Ishikawa (cell line): ENCODE measurements around the gene ISCA1.

Source experiments
- EGR1 ChIP-seq: IDR thresholded peaks from 2 replicates; pipeline ENCODE4 v1.6.1; 2012
- NFIC ChIP-seq: IDR thresholded peaks from 2 replicates; pipeline ENCODE4 v1.6.1; 2012
- TCF12 ChIP-seq: IDR thresholded peaks from 2 replicates; pipeline ENCODE4 v1.6.1; 2012; ENCODE audit warnings: low read depth
- YY1 ChIP-seq: IDR thresholded peaks from 2 replicates; pipeline ENCODE4 v1.6.1; 2012; ENCODE audit warnings: low read depth

DNA sequence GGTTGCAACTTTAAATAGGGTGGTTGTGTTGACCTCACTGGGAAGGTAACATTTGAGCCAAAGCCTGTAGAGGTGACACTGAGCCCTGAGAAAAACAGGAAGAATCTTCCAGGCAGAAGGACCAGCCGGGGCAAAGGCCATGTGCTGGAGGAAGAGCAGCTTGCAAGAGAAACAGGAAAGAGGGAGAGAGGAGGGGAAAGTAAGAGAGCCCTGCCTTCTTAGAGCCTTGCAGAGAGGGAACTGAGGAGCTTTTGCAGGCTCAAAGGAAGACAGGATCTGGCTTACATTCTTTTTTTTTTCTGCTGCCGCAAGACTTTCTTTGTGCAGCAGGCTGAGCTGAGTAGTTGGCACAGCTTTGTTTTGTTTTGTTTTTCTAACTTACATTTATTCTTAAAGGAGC is 40.3 kb downstream of the ISCA1 start:
- TF ChIP-seq TCF12 (no peak), YY1 (no peak), NFIC (no peak), EGR1 (no peak)
